Esophagus muscularis mucosa (tissue), 4 donors: ENCODE data around the gene RPL13A. TPM values are rescaled to one million over a fixed set of nuclear protein-coding genes. Genes with fewer than 3 reads are reported as not detected.

Experiments
- DNase-seq: peaks from one replicate; pipeline ENCODE4 v3.0.0-alpha.2; 2017; ENCODE audit errors: extremely low spot score
- H3K27ac ChIP-seq, 4 donors: fragments of 200-600 bp; sonication (generic); replicated peaks in 1 of 4; 1 replicate in 3 of 4; 2 replicates in 1 of 4; pipeline ENCODE4 v1.5.1; 2016 to 2019; ENCODE audit warnings: mild to moderate bottlenecking in 1 of 4
- H3K27me3 ChIP-seq, 4 donors: fragments of 200-600 bp; sonication (generic); one replicate each; pipeline versions ENCODE4 v1.5.1 to v1.6.0; 2016 to 2019
- H3K36me3 ChIP-seq, 4 donors: fragments of 200-600 bp; sonication (generic); one replicate each; pipeline ENCODE4 v1.5.1; 2016 to 2019
- H3K4me1 ChIP-seq, 4 donors: fragments of 200-600 bp; sonication (generic); one replicate each; pipeline ENCODE4 v1.5.1; 2016 to 2019
- H3K4me3 ChIP-seq, 4 donors: fragments of 200-600 bp; sonication (generic); 1 replicate in 2 of 4; 2 replicates in 2 of 4; pipeline ENCODE4 v1.5.1; 2016 to 2019; ENCODE audit warnings: mild to moderate bottlenecking in 4 of 4, moderate library complexity in 1 of 4
- H3K9me3 ChIP-seq, 4 donors: fragments of 200-600 bp; sonication (generic); 1 replicate in 3 of 4; 2 replicates in 1 of 4; pipeline ENCODE4 v1.5.1; 2016 to 2019
- CTCF ChIP-seq, 3 experiments: fragments of 200-600 bp in 2 of 3; fragments of 450-650 bp in 1 of 3; sonication (generic) in 2 of 3; IDR thresholded peaks; one replicate each; pipeline ENCODE4 v1.5.1; 2017 to 2019; ENCODE audit warnings: antibody characterized with exemption in 3 of 3, mild to moderate bottlenecking in 2 of 3, moderate library complexity in 1 of 3
- EP300 ChIP-seq: sonication (generic); formaldehyde crosslinking; IDR thresholded peaks from one replicate; pipeline ENCODE4 v1.6.1; 2017; ENCODE audit warnings: antibody characterized with exemption
- POLR2A ChIP-seq: fragments of 450-650 bp; IDR thresholded peaks from one replicate; pipeline ENCODE4 v1.6.1; 2017; ENCODE audit warnings: antibody characterized with exemption, moderate library complexity, mild to moderate bottlenecking, low read depth
- POLR2AphosphoS5 ChIP-seq, 2 donors: sonication (generic); formaldehyde crosslinking; IDR thresholded peaks; one replicate each; pipeline ENCODE4 v1.6.1; 2017; ENCODE audit warnings: antibody characterized with exemption in 2 of 2
- WGBS: methylation state at CpG from one replicate; pipeline ENCODE4 v1.1.5; 2018; 5-methylcytosine and 5-hydroxymethylcytosine counted together
- intact Hi-C: fragments of 100-400 bp; cut with DNase I; formaldehyde crosslinking; loops from one replicate; pipeline ENCODE4 v1.15.1; 2023
- total RNA-seq, 4 donors: library from RNA; depleted of rRNA; stranded (reverse); fragments of >200 nt; gene quantifications; one replicate each; pipeline versions ENCODE4 v1.1.0 to v1.2.1, GENCODE V29; 2016

RPL13A gene
- total RNA-seq, 4 donors from 2014 or later = 1,843 to 3,096 (median 2,688) TPM

- intact Hi-C loops = no loop called here
These were observed 615 bp upstream of the RPL13A start for GRCh38 chr19:49486710-49487276.

GRCh38 chr19:49488046-49488862 is 846 bp downstream of the RPL13A start:
- intact Hi-C loops = no loop called here
- peaks cover 36 to 63% (median 43%) of the 10 kb centered on the region in 4 donors for H3K36me3 ChIP-seq

More at GRCh38 chr19:49486710-49487276, 615 bp upstream of the RPL13A start:
- DNase-seq = no peak
- Histone ChIP-seq H3K27me3 (no peaks in the 10 kb centered on the region), H3K36me3 (peaks cover 23 to 63% (median 33%) of the 10 kb centered on the region in 4 donors), H3K27ac (peak overlapping the region; percentile 81 to 91 (median 87)), H3K4me1 (peaks cover 17 to 45% (median 34%) of the 10 kb centered on the region in 4 donors), H3K4me3 (peak overlapping the region; percentile 38 to 95 (median 80)), H3K9me3 (no peaks in the 10 kb centered on the region)
- 89% methylated on average over 15 of the region's 23 CpGs for WGBS
- TF ChIP-seq POLR2A = no peak
- TF ChIP-seq CTCF (IDR thresholded peaks at IDR 0.05) = no peak
- TF ChIP-seq EP300 = no peak

GRCh38 chr19:49488863-49489537 is 1.6 kb downstream of the RPL13A start:
- TF ChIP-seq POLR2A = no peak
- no peak for TF ChIP-seq EP300
- TF ChIP-seq CTCF (IDR thresholded peaks at IDR 0.05) = no peak
- Histone ChIP-seq H3K36me3 (peaks cover 36 to 59% (median 45%) of the 10 kb centered on the region in 4 donors), H3K27ac (peak overlapping the region; percentile 84 to 92 (median 90)), H3K27me3 (no peaks in the 10 kb centered on the region), H3K4me1 (peaks cover 17 to 49% (median 34%) of the 10 kb centered on the region in 4 donors), H3K4me3 (peak overlapping the region; percentile 69 to 100 (median 93)), H3K9me3 (no peaks in the 10 kb centered on the region)
- intact Hi-C loops = no loop called here
- no peak for DNase-seq
- WGBS = 21% methylated on average over 14 of the region's 15 CpGs

More at GRCh38 chr19:49488046-49488862, 846 bp downstream of the RPL13A start:
- peaks cover 17 to 49% (median 34%) of the 10 kb centered on the region in 4 donors for H3K4me1 ChIP-seq
- no peak for DNase-seq
- H3K27ac ChIP-seq = peak overlapping the region; percentile 84 to 92 (median 90)
- 2% methylated on average over 26 of the region's 26 CpGs for whole genome bisulfite sequencing
- no peaks in the 10 kb centered on the region for H3K27me3 ChIP-seq
- H3K9me3 ChIP-seq = no peaks in the 10 kb centered on the region
- TF ChIP-seq EP300 = no peak
- no peak for TF ChIP-seq POLR2A
- TF ChIP-seq CTCF (IDR thresholded peaks at IDR 0.05) = no peak
- no peak for TF ChIP-seq POLR2AphosphoS5 (IDR thresholded peaks at IDR 0.05)
- H3K4me3 ChIP-seq = peak overlapping the region; percentile 69 to 100 (median 93)

GRCh38 chr19:49489601-49490167 is 2.3 kb downstream of the RPL13A start:
- Histone ChIP-seq H3K36me3 (peaks cover 36 to 54% (median 45%) of the 10 kb centered on the region in 4 donors), H3K9me3 (no peaks in the 10 kb centered on the region), H3K4me1 (peaks cover 17 to 49% (median 34%) of the 10 kb centered on the region in 4 donors), H3K27me3 (no peaks in the 10 kb centered on the region), H3K27ac (peak overlapping the region; percentile 84 to 92 (median 90)), H3K4me3 (peak overlapping the region; percentile 69 to 100 (median 93))
- no peak for TF ChIP-seq POLR2A
- no peak for TF ChIP-seq CTCF (IDR thresholded peaks at IDR 0.05)
- no peak for DNase-seq
- intact Hi-C loops = no loop called here
- WGBS = 70% methylated on average over 6 of the region's 15 CpGs
